GM12892 (cell line): ENCODE data around the gene COL13A1.

Experiments
- POLR2A ChIP-seq: IDR thresholded peaks from 2 replicates; pipeline ENCODE4 v1.6.1; 2011; ENCODE audit warnings: low read depth, low read length, control low read depth
- POLR2AphosphoS5 ChIP-seq: IDR thresholded peaks from 2 replicates; pipeline ENCODE4 v1.6.1; 2011; ENCODE audit warnings: low read depth, low read length, control low read depth
- TAF1 ChIP-seq: IDR thresholded peaks from 2 replicates; pipeline ENCODE4 v1.6.1; 2011; ENCODE audit warnings: low read depth, mild to moderate bottlenecking, control low read depth, low read length, borderline replicate concordance

- TF ChIP-seq POLR2AphosphoS5 (no peak), POLR2A (no peak), TAF1 (no peak)
Measured at GRCh38 chr10:69848454-69848853, 46.7 kb downstream of the COL13A1 start.
